ENCODE measurements around the gene CEP41.
A peak's percentile ranks its signal among the peaks of the same experiment; 100 is the strongest.

The CEP41 gene

DNA sequence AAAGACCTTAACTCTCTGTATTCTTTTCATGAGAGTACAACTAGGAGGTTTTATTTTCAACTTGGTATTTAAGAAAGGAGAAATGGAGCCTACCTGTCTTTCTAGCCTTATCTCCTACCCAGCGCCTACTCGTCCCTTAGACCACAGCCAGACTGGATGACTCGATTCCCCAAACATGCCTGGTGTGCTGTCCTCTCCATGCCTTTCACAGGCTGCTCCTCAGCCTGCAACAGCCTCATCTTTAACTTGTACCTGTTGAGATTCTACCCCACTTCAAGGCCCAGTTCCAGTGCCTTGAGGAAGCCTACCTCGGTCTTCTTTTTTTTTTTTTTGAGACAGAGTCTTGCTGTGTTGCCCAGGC is 31.1 kb downstream of the CEP41 start:
- Histone ChIP-seq H3K4me3 (ENCODE audit: insufficient read depth in 1 of 2, low read depth in 1 of 2, low read length in 2 of 2) (no peak overlapping the region), H2AFZ (ENCODE audit: low read depth, low read length) (no peak overlapping the region), H3K27me3 (ENCODE audit: control insufficient read depth in 1 of 2, insufficient read depth in 1 of 2, low read length in 2 of 2) (no peaks in the 10 kb centered on the region), H3K4me2 (ENCODE audit: low read length, poor library complexity, severe bottlenecking) (no peak overlapping the region), H3K36me3 (ENCODE audit: control insufficient read depth in 1 of 2, insufficient read depth in 2 of 2, low read depth in 1 of 2, low read length in 2 of 2) (no peaks in the 10 kb centered on the region), H4K8ac (ENCODE audit: low read length) (peak overlapping the region; percentile 29), H3K14ac (ENCODE audit: low read length in 2 of 2) (no peak overlapping the region), H3K4ac (ENCODE audit: low read depth in 1 of 2, low read length in 2 of 2) (peak overlapping the region in 1 of 2 experiments; percentile 29), H2BK5ac (ENCODE audit: low read depth, low read length, poor library complexity, severe bottlenecking) (no peak overlapping the region), H3K27ac (ENCODE audit: low read length, poor library complexity, severe bottlenecking) (no peak overlapping the region), H3K23ac (ENCODE audit: low read length in 2 of 2) (no peak overlapping the region), H3K79me1 (replicated peaks; ENCODE audit: low read length, poor library complexity, severe bottlenecking) (peaks cover 2% of the 10 kb centered on the region), H3K18ac (ENCODE audit: low read depth in 1 of 2, low read length in 2 of 2) (no peak overlapping the region), H2BK15ac (ENCODE audit: low read depth, poor library complexity, severe bottlenecking) (no peak overlapping the region), H4K91ac (ENCODE audit: low read length) (peak overlapping the region; percentile 60), H3K4me1 (ENCODE audit: control insufficient read depth, insufficient read depth, low read depth, low read length) (peaks cover 4% of the 10 kb centered on the region), H2AK5ac (ENCODE audit: low read length, severe bottlenecking) (peak overlapping the region; percentile 3), H3K9ac (ENCODE audit: low read length) (no peak overlapping the region), H2BK12ac (ENCODE audit: low read length in 2 of 2) (peak overlapping the region; percentile 31 to 51), H2BK120ac (ENCODE audit: low read depth, low read length) (no peak overlapping the region), H3K9me3 (ENCODE audit: control insufficient read depth, low read length) (no peaks in the 10 kb centered on the region)
- 49% methylated on average over 4 of the region's 4 CpGs for WGBS
- no peak for DNase-seq

DNA sequence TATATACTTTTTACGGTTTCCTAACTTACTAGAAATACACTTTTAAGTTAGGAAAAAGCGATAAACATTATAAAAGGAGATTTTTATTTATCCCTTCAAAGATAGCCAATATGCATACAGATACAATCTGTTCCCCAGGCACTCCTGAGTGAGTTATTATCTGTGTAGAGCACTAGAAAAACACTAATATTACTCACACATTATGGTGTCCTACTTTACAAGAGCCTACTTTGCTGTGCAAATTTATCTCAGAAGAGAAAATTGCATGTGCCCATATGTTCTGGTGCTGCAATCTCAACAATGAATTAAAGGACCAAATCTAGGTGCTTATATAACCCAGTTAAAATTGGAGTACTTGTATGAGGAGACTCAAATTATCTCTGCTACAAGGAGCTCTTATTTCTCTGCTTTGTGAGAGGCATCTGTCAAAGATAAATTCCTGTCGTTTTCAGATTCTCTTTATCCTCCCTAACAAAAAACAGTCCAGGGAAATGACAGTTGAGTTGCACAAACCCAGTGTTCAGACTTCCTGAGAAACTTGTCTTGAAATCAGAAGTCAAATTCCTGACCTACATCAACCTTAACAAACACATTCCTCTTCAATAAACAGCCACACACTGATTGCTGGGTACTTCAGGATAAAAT is 31.6 kb downstream of the CEP41 start:
- peaks cover 2% of the 10 kb centered on the region for H3K79me1 ChIP-seq (replicated peaks; ENCODE audit: low read length, poor library complexity, severe bottlenecking)
- H2BK120ac ChIP-seq (ENCODE audit: low read depth, low read length): no peak overlapping the region
- H3K4me2 ChIP-seq (ENCODE audit: low read length, poor library complexity, severe bottlenecking): no peak overlapping the region
- H2BK5ac ChIP-seq (ENCODE audit: low read depth, low read length, poor library complexity, severe bottlenecking): no peak overlapping the region
- H2AFZ ChIP-seq (ENCODE audit: low read depth, low read length): no peak overlapping the region
- H2BK12ac ChIP-seq (ENCODE audit: low read length in 2 of 2): no peak overlapping the region
- H3K4me1 ChIP-seq (ENCODE audit: control insufficient read depth, insufficient read depth, low read depth, low read length): peaks cover 4% of the 10 kb centered on the region
- peak; percentile 57 for DNase-seq
- H3K4ac ChIP-seq (ENCODE audit: low read depth in 1 of 2, low read length in 2 of 2): no peak overlapping the region
- no peaks in the 10 kb centered on the region for H3K9me3 ChIP-seq (ENCODE audit: control insufficient read depth, low read length)
- no peak overlapping the region for H2AK5ac ChIP-seq (ENCODE audit: low read length, severe bottlenecking)
- H4K91ac ChIP-seq (ENCODE audit: low read length): no peak overlapping the region
- 0% methylated on average over 1 of the region's 3 CpGs for WGBS
- H3K36me3 ChIP-seq (ENCODE audit: control insufficient read depth in 1 of 2, insufficient read depth in 2 of 2, low read depth in 1 of 2, low read length in 2 of 2): no peaks in the 10 kb centered on the region
- H3K14ac ChIP-seq (ENCODE audit: low read length in 2 of 2): no peak overlapping the region
- no peak overlapping the region for H3K23ac ChIP-seq (ENCODE audit: low read length in 2 of 2)
- no peak overlapping the region for H3K18ac ChIP-seq (ENCODE audit: low read depth in 1 of 2, low read length in 2 of 2)
- no peak overlapping the region for H2BK15ac ChIP-seq (ENCODE audit: low read depth, poor library complexity, severe bottlenecking)
- H3K27me3 ChIP-seq (ENCODE audit: control insufficient read depth in 1 of 2, insufficient read depth in 1 of 2, low read length in 2 of 2): no peaks in the 10 kb centered on the region
- no peak overlapping the region for H3K9ac ChIP-seq (ENCODE audit: low read length)
- no peak overlapping the region for H3K4me3 ChIP-seq (ENCODE audit: insufficient read depth in 1 of 2, low read depth in 1 of 2, low read length in 2 of 2)
- no peak overlapping the region for H3K27ac ChIP-seq (ENCODE audit: low read length, poor library complexity, severe bottlenecking)
- no peak overlapping the region for H4K8ac ChIP-seq (ENCODE audit: low read length)

DNA sequence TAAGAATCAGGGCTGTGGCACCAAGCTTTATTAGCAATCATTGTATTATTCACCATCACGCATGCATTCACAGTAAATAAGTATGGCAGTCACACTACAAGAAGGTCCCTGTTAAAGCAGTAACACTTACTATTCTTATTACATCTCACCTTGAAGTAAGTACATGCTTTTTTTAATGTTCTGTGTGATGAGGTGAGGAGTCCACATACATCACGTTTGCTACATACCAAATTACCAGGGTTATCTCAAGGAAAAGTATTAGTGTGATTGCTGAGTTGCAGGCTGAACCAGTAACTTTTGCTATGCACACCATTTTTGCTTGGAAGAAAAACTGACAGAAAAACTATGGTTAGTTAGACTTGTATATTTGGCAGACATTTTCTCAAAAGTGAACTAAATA is 35.8 kb downstream of the CEP41 start:
- Histone ChIP-seq H2BK12ac (ENCODE audit: low read length in 2 of 2) (no peak overlapping the region), H3K9me3 (ENCODE audit: control insufficient read depth, low read length) (no peaks in the 10 kb centered on the region), H3K79me1 (replicated peaks; ENCODE audit: low read length, poor library complexity, severe bottlenecking) (no peaks in the 10 kb centered on the region), H3K36me3 (ENCODE audit: control insufficient read depth in 1 of 2, insufficient read depth in 2 of 2, low read depth in 1 of 2, low read length in 2 of 2) (peaks cover 6 to 7% of the 10 kb centered on the region in 2 experiments), H3K9ac (ENCODE audit: low read length) (no peak overlapping the region), H3K27ac (ENCODE audit: low read length, poor library complexity, severe bottlenecking) (no peak overlapping the region), H3K23ac (ENCODE audit: low read length in 2 of 2) (no peak overlapping the region), H4K91ac (ENCODE audit: low read length) (no peak overlapping the region), H2AFZ (ENCODE audit: low read depth, low read length) (no peak overlapping the region), H2BK120ac (ENCODE audit: low read depth, low read length) (no peak overlapping the region), H3K4me2 (ENCODE audit: low read length, poor library complexity, severe bottlenecking) (no peak overlapping the region), H4K8ac (ENCODE audit: low read length) (no peak overlapping the region), H3K4me1 (ENCODE audit: control insufficient read depth, insufficient read depth, low read depth, low read length) (peaks cover 2% of the 10 kb centered on the region), H2BK15ac (ENCODE audit: low read depth, poor library complexity, severe bottlenecking) (no peak overlapping the region), H3K18ac (ENCODE audit: low read depth in 1 of 2, low read length in 2 of 2) (no peak overlapping the region), H2BK5ac (ENCODE audit: low read depth, low read length, poor library complexity, severe bottlenecking) (no peak overlapping the region), H3K4me3 (ENCODE audit: insufficient read depth in 1 of 2, low read depth in 1 of 2, low read length in 2 of 2) (no peak overlapping the region), H3K27me3 (ENCODE audit: control insufficient read depth in 1 of 2, insufficient read depth in 1 of 2, low read length in 2 of 2) (no peaks in the 10 kb centered on the region), H3K14ac (ENCODE audit: low read length in 2 of 2) (no peak overlapping the region), H3K4ac (ENCODE audit: low read depth in 1 of 2, low read length in 2 of 2) (no peak overlapping the region), H2AK5ac (ENCODE audit: low read length, severe bottlenecking) (no peak overlapping the region)
- DNase-seq: no peak
- WGBS: 100% methylated on average over 2 of the region's 2 CpGs

DNA sequence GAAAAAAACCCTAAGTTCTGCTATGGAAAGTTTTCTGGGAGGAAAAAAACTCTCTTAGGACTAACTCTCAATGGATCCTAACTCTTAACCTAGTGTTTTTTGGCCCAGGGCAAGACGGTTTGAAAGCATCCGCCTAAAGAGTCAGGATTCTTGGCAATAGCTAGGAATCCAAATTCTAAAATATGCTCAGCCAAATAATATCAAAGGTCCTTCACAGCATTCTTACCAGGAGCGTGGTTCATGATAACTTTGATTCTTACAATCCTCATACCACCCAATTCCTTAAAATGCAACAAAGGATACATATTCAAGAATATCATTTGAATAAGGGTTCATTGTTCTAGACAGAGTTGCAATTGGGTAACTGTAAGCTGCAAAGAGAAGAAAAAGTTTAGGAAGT is 39.2 kb downstream of the CEP41 start:
- no peak overlapping the region for H4K8ac ChIP-seq (ENCODE audit: low read length)
- H4K91ac ChIP-seq (ENCODE audit: low read length): no peak overlapping the region
- H2BK120ac ChIP-seq (ENCODE audit: low read depth, low read length): no peak overlapping the region
- no peak overlapping the region for H3K4me2 ChIP-seq (ENCODE audit: low read length, poor library complexity, severe bottlenecking)
- no peak overlapping the region for H3K27ac ChIP-seq (ENCODE audit: low read length, poor library complexity, severe bottlenecking)
- no peak for DNase-seq
- H3K4ac ChIP-seq (ENCODE audit: low read depth in 1 of 2, low read length in 2 of 2): no peak overlapping the region
- H3K36me3 ChIP-seq (ENCODE audit: control insufficient read depth in 1 of 2, insufficient read depth in 2 of 2, low read depth in 1 of 2, low read length in 2 of 2): peaks cover 7 to 10% of the 10 kb centered on the region in 2 experiments
- peak overlapping the region; percentile 69 for H3K9ac ChIP-seq (ENCODE audit: low read length)
- no peak overlapping the region for H2BK15ac ChIP-seq (ENCODE audit: low read depth, poor library complexity, severe bottlenecking)
- H3K4me3 ChIP-seq (ENCODE audit: insufficient read depth in 1 of 2, low read depth in 1 of 2, low read length in 2 of 2): no peak overlapping the region
- no peaks in the 10 kb centered on the region for H3K27me3 ChIP-seq (ENCODE audit: control insufficient read depth in 1 of 2, insufficient read depth in 1 of 2, low read length in 2 of 2)
- no peak overlapping the region for H2AK5ac ChIP-seq (ENCODE audit: low read length, severe bottlenecking)
- H3K9me3 ChIP-seq (ENCODE audit: control insufficient read depth, low read length): no peaks in the 10 kb centered on the region
- H3K23ac ChIP-seq (ENCODE audit: low read length in 2 of 2): no peak overlapping the region
- no peaks in the 10 kb centered on the region for H3K79me1 ChIP-seq (replicated peaks; ENCODE audit: low read length, poor library complexity, severe bottlenecking)
- H3K18ac ChIP-seq (ENCODE audit: low read depth in 1 of 2, low read length in 2 of 2): no peak overlapping the region
- no peak overlapping the region for H2AFZ ChIP-seq (ENCODE audit: low read depth, low read length)
- 98% methylated on average over 3 of the region's 3 CpGs for WGBS
- no peak overlapping the region for H2BK5ac ChIP-seq (ENCODE audit: low read depth, low read length, poor library complexity, severe bottlenecking)
- H2BK12ac ChIP-seq (ENCODE audit: low read length in 2 of 2): no peak overlapping the region
- no peaks in the 10 kb centered on the region for H3K4me1 ChIP-seq (ENCODE audit: control insufficient read depth, insufficient read depth, low read depth, low read length)
- H3K14ac ChIP-seq (ENCODE audit: low read length in 2 of 2): no peak overlapping the region

All from mesenchymal stem cell (in vitro differentiated cells and primary cell).